HepG2 (cell line): ENCODE results near the gene CRHR1. TPM values are rescaled to one million over a fixed set of nuclear protein-coding genes. Genes with fewer than 3 reads are reported as not detected.

ENCODE experiments used
- ATAC-seq: fragments of 200-7000 bp; cut with Tn5 transposase; 3 replicates; pipeline ENCODE4 v1.9.1; 2020; ENCODE audit warnings: mild to moderate bottlenecking, moderate library complexity
- BruUV-seq: library from RNA; stranded (reverse); fragments of 400-500 nt; replicated peaks from 2 replicates; lab custom pipeline; 2021; lab: Mats Ljungman, UMichigan
- CTCF ChIA-PET: fragments of 300-600 bp; formaldehyde crosslinking; extraction: SDS; loops from one replicate; lab custom pipeline; 2021; ENCODE audit warnings: low total read pairs, inconsistent platforms, low intra/inter-chr PET ratio; lab: Yijun Ruan, JAX
- POLR2A ChIA-PET: fragments of 350-600 bp; sonication (Branson Sonifier 250); formaldehyde crosslinking; loops from one replicate; lab custom pipeline; 2020; ENCODE audit warnings: antibody characterized with exemption, inconsistent platforms; lab: Yijun Ruan, JAX
- DNase-seq: peaks from one replicate; pipeline ENCODE4 v3.0.0-alpha.2; 2015; ENCODE audit warnings: low spot score
- FAIRE-seq: peaks from 3 replicates; lab custom pipeline; 2011; peaks lifted over from hg19 to GRCh38; lab: Jason Lieb, UNC
- H2AFZ ChIP-seq: one replicate; pipeline ENCODE4 v1.6.1; 2011; ENCODE audit warnings: low read length, inconsistent platforms
- H3K27ac ChIP-seq: fragments of 300-600 bp; 3 replicates; pipeline ENCODE4 v1.8.0; 2011; ENCODE audit warnings: mixed run types, mild to moderate bottlenecking, mixed read lengths, low read length, inconsistent platforms; ENCODE audit not compliant: insufficient read depth; ENCODE audit errors: extremely low read length
- H3K27me3 ChIP-seq, 2 experiments: fragments of 200-600 bp in 1 of 2; 2 replicates in 1 of 2; 3 replicates in 1 of 2; pipeline versions ENCODE4 v1.6.0 to v1.8.0; 2011; ENCODE audit warnings: low read length in 2 of 2, mild to moderate bottlenecking in 2 of 2, moderate library complexity in 2 of 2, inconsistent platforms in 1 of 2; ENCODE audit not compliant: insufficient read depth in 2 of 2, control insufficient read depth in 1 of 2
- H3K36me3 ChIP-seq, 2 experiments: fragments of 200-600 bp in 1 of 2; replicated peaks in 1 of 2; 2 replicates in 1 of 2; 3 replicates in 1 of 2; pipeline versions ENCODE4 v1.5.1 to v1.8.0; 2011; ENCODE audit warnings: low read length in 2 of 2, inconsistent platforms in 1 of 2; ENCODE audit not compliant: insufficient read depth in 2 of 2, control insufficient read depth in 1 of 2
- H3K4me1 ChIP-seq: 2 replicates; pipeline ENCODE4 v1.5.1; 2012; ENCODE audit warnings: low read length, inconsistent platforms; ENCODE audit not compliant: insufficient read depth
- H3K4me2 ChIP-seq: 2 replicates; pipeline ENCODE4 v1.6.0; 2011; ENCODE audit warnings: low read depth, low read length, inconsistent platforms
- H3K4me3 ChIP-seq, 3 experiments: fragments of 200-600 bp in 1 of 3; sonication (generic), shearing (Covaris generic) in 1 of 3; replicated peaks in 1 of 3; 2 replicates each; pipeline ENCODE4 v1.5.1; 2011 to 2016; ENCODE audit warnings: low read length in 3 of 3, inconsistent platforms in 2 of 3, low read depth in 2 of 3, mild to moderate bottlenecking in 2 of 3, control low read depth in 1 of 3, mixed read lengths in 1 of 3; ENCODE audit not compliant: insufficient read depth in 1 of 3
- H3K79me2 ChIP-seq: one replicate; pipeline ENCODE4 v1.6.1; 2011; ENCODE audit warnings: low read length, inconsistent platforms; ENCODE audit not compliant: insufficient read depth
- H3K9ac ChIP-seq: 2 replicates; pipeline ENCODE4 v1.6.0; 2011; ENCODE audit warnings: mild to moderate bottlenecking, low read depth, low read length, inconsistent platforms; ENCODE audit not compliant: insufficient read depth
- H3K9me3 ChIP-seq: 2 replicates; pipeline ENCODE4 v1.5.1; 2012; ENCODE audit warnings: mild to moderate bottlenecking, low read length
- H4K20me1 ChIP-seq: 2 replicates; pipeline ENCODE4 v1.6.0; 2011; ENCODE audit warnings: inconsistent platforms, mild to moderate bottlenecking, low read length, moderate library complexity; ENCODE audit not compliant: insufficient read depth
- AKAP8 ChIP-seq: sonication (generic); formaldehyde crosslinking; IDR thresholded peaks from 2 replicates; pipeline ENCODE4 v1.5.1; 2020; ENCODE audit warnings: mild to moderate bottlenecking, missing genetic modification reagents
- BCL6 ChIP-seq: IDR thresholded peaks from 2 replicates; pipeline ENCODE4 v1.6.1; 2016; ENCODE audit warnings: missing genetic modification reagents, missing compliant biosample characterization
- BORCS8-MEF2B ChIP-seq: sonication (generic); formaldehyde crosslinking; IDR thresholded peaks from 2 replicates; pipeline ENCODE4 v1.8.0; 2022; ENCODE audit warnings: mild to moderate bottlenecking, missing genetic modification reagents
- HNF4G ChIP-seq, 2 experiments: sonication (generic) in 1 of 2; formaldehyde crosslinking in 1 of 2; IDR thresholded peaks; 2 replicates each; pipeline versions ENCODE4 v1.4.0 to v1.6.1; 2011 to 2020; ENCODE audit warnings: borderline replicate concordance in 2 of 2, low read depth in 2 of 2, mild to moderate bottlenecking in 2 of 2, low read length in 1 of 2, missing genetic modification reagents in 1 of 2, moderate library complexity in 1 of 2
- HNRNPK ChIP-seq: fragments of 200-400 bp; formaldehyde crosslinking; IDR thresholded peaks from 2 replicates; pipeline ENCODE4 v1.6.1; 2018; ENCODE audit warnings: low read length, low read depth, moderate library complexity, mild to moderate bottlenecking; ENCODE audit not compliant: poor library complexity, severe bottlenecking
- HOXA5 ChIP-seq: sonication (generic); formaldehyde crosslinking; IDR thresholded peaks from 2 replicates; pipeline ENCODE4 v1.4.0; 2020; ENCODE audit warnings: missing genetic modification reagents
- ZNF17 ChIP-seq: sonication (generic); formaldehyde crosslinking; IDR thresholded peaks from 2 replicates; pipeline ENCODE4 v1.5.0; 2020; ENCODE audit warnings: mild to moderate bottlenecking, missing genetic modification reagents
- ZNF292 ChIP-seq: sonication (generic); formaldehyde crosslinking; IDR thresholded peaks from 2 replicates; pipeline ENCODE4 v1.8.1; 2022; ENCODE audit warnings: mild to moderate bottlenecking, low read depth, missing genetic modification reagents, borderline replicate concordance
- ZNF512B ChIP-seq: sonication (generic); formaldehyde crosslinking; IDR thresholded peaks from 2 replicates; pipeline ENCODE4 v1.5.1; 2020; ENCODE audit warnings: missing genetic modification reagents, mild to moderate bottlenecking, borderline replicate concordance
- ZNF749 ChIP-seq: sonication (generic); formaldehyde crosslinking; IDR thresholded peaks from 2 replicates; pipeline ENCODE4 v1.8.0; 2022; ENCODE audit warnings: mild to moderate bottlenecking, missing genetic modification reagents, moderate library complexity, borderline replicate concordance
- whole genome bisulfite sequencing: methylation state at CpG from one replicate; pipeline ENCODE4 v1.1.6; 2017; ENCODE audit warnings: low lambda C conversion rate; 5-methylcytosine and 5-hydroxymethylcytosine counted together
- in situ Hi-C: cut with HindIII; loops from 2 replicates; pipeline ENCODE4 v1.10.0; 2017; ENCODE audit warnings: low pct_unique_long_range_greater_than_20kb; ENCODE audit not compliant: extremely low pct_ligation_motif_present
- intact Hi-C: fragments of 100-400 bp; cut with micrococcal nuclease; formaldehyde crosslinking; loops from one replicate; pipeline ENCODE4 v1.10.0; 2022; ENCODE audit not compliant: unreplicated experiment
- polyA plus RNA-seq, 8 experiments: library from polyadenylated mRNA; depleted of rRNA in 3 of 8; stranded (reverse) in 7 of 8; unstranded in 1 of 8; fragments of >200 nt; fragmentation: Illumina TruSeq in 4 of 8; extraction: Trizol in 4 of 8; gene quantifications; 2 replicates each; pipeline versions ENCODE4 v1.2.1 to v1.2.3, GENCODE V29; 2011 to 2016; ENCODE audit warnings: low read depth in 4 of 8, missing spikeins in 1 of 8, mixed read lengths in 1 of 8; ENCODE audit not compliant: insufficient read depth in 1 of 8
- total RNA-seq, 5 experiments: library from RNA; depleted of rRNA; stranded (reverse); fragments of >200 nt; fragmentation: Illumina TruSeq; extraction: Trizol; gene quantifications; 2 replicates each; pipeline ENCODE4 v1.2.3, GENCODE V29; 2016; ENCODE audit warnings: low read depth in 1 of 5

Gene CRHR1
- total and polyA plus RNA-seq, 2 of the 13 experiments (the other 11 are each of a cell fraction or from before 2014, with no cell fraction given), result not detected

GRCh38 chr17:45869676-45870341 lies 85.7 kb downstream of the CRHR1 start (continued):
- TF ChIP-seq HNF4G (IDR thresholded peaks at IDR 0.05; ENCODE audit: borderline replicate concordance, low read depth, low read length) (no peak), HNF4G (CRISPR knock-in tag; IDR thresholded peaks at IDR 0.05; ENCODE audit: borderline replicate concordance, low read depth) (no peak), ZNF749 (no peak), ZNF512B (no peak), BORCS8-MEF2B (CRISPR knock-in tag) (no peak), BCL6 (CRISPR knock-in tag) (no peak), AKAP8 (CRISPR knock-in tag) (no peak), HOXA5 (CRISPR knock-in tag) (no peak), ZNF17 (CRISPR knock-in tag) (no peak)

DNA sequence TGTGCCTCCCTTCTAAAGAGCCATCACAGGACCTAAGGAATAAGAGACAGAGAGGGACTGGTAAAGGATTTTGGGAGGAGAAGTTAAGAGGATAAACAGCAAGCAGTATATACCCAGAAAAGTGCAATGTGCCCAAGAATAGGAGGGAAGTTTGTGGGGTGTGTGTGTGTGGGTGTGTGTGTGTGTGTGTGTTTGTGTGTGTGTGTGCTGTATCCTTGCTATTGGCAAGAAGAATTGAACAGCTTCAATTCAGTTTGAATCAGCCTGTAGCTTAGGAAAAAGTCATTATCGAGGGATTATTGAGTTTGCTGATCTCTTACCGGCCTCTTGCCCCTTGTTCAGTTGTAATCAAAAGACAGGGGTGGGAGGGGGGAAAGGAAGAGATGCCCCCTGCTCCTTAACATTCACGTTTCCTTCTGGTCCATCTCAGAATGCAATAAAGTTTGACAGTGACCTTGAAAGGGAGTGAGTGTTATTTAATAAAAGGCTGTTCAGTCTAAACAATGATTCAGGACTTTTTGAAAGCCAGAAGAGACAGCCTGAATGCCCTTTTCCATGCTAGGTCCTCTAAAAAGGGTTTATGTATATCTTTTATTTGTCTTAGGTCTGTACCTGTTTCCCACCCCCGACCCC lies 86.3 kb downstream of the CRHR1 start:
- no peak for ATAC-seq
- Histone ChIP-seq H2AFZ (no peak overlapping the region), H3K27me3 (peaks cover 4 to 56% of the 10 kb centered on the region in 2 experiments; a peak in 4 of 5 replicates)
- TF ChIP-seq ZNF292 (CRISPR knock-in tag), result no peak
- peak; percentile 45 for TF ChIP-seq HNRNPK
- TF ChIP-seq, all 625 proteins: peak for 1
- BruUV-seq, result no TSS peak
- intact Hi-C loops (no loop called here), in situ Hi-C loops (loop anchor here (10.0 kb wide), 1 partner anchor 64 kb away; no protein-coding TSS in a partner anchor)
- Histone ChIP-seq H3K9me3 (no peaks in the 10 kb centered on the region), H4K20me1 (no peaks in the 10 kb centered on the region), H3K79me2 (no peaks in the 10 kb centered on the region), H3K9ac (no peak overlapping the region), H3K4me1 (no peaks in the 10 kb centered on the region), H3K36me3 (no peaks in the 10 kb centered on the region), H3K27ac (no peak overlapping the region), H3K4me2 (no peak overlapping the region), H3K4me3 (no peak overlapping the region)
- POLR2A ChIA-PET, result no interaction called here
- WGBS, result 7% methylated on average over 4 of the region's 4 CpGs
- DNase-seq, result no peak
- CTCF ChIA-PET, result no interaction called here
- FAIRE-seq, result no peak
